SK-N-DZ (cell line): ENCODE measurements around the gene AQP12A.
"Not testable (repeated sequence)": the region's sequence is repeated elsewhere in the genome, so short reads cannot be mapped to it uniquely, and the experiment has no call there.

Experiments
- DNase-seq: peaks from one replicate; pipeline ENCODE4 v3.0.0-alpha.2; 2015; ENCODE audit warnings: low spot score

Gene AQP12A

GRCh38 chr2:240659883-240660282, 31.8 kb upstream of the AQP12A start:
- not testable (repeated sequence) for DNase-seq

GRCh38 chr2:240662681-240663080, 29.0 kb upstream of the AQP12A start:
- DNase-seq: no peak

DNA sequence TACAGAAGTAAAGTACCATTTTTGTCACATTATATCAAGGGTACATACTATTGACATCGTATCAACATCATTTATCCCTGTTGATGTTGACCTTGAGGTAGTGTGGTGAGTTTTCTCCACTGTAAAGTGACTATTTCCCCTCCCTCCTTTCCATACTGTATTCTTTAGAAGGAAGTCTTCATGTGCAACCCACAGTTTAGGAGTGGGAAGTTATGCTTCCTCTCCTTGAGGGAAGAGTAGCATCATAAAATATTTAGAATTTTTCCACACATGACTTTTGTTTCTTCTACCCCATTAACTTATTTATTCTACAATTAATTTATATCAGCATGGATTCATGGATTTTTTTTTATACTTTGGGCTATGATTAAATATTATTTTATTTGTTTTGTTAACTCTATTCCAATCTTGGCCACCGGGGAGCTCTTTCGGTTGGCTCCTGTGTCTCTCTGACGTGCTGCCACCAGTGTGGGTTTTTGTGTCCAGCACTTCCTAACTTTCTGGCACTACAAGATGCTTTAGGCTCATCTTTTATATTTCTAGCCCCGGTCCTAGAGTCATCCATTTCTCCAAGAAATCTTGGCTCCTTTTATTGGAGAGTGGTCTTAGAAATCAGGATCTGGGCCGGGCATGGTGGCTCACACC, 28.0 kb upstream of the AQP12A start:
- DNase-seq: no peak

DNA sequence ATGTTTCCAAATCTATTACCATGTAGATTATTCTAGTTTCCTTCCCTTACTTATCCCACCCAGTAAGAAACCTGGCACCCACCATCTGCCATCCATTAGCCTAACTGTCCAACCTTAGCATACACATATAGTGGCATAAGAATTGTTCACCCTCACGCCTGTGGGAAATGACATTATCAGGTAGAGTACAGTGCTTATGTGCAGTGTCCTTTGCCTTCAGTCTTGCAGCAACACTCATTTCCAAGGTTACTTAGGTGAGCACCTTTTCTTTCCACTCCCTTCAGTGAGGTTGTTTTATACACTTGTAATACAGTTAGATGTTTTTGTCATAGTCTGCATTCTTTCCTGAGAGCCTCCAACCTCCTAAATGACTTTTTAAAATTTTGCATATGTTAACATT, 27.0 kb upstream of the AQP12A start:
- DNase-seq: no peak

- DNase-seq: no peak
Observed at GRCh38 chr2:240670402-240670801, 21.3 kb upstream of the AQP12A start.

- DNase-seq: no peak
Observed at GRCh38 chr2:240670950-240671349, 20.7 kb upstream of the AQP12A start.

GRCh38 chr2:240672076-240672700, 19.5 kb upstream of the AQP12A start:
- DNase-seq: no peak

GRCh38 chr2:240672701-240673190, 18.9 kb upstream of the AQP12A start:
- no peak for DNase-seq

- DNase-seq: not testable (repeated sequence)
Observed at GRCh38 chr2:240674461-240675184, 17.0 kb upstream of the AQP12A start.

DNA sequence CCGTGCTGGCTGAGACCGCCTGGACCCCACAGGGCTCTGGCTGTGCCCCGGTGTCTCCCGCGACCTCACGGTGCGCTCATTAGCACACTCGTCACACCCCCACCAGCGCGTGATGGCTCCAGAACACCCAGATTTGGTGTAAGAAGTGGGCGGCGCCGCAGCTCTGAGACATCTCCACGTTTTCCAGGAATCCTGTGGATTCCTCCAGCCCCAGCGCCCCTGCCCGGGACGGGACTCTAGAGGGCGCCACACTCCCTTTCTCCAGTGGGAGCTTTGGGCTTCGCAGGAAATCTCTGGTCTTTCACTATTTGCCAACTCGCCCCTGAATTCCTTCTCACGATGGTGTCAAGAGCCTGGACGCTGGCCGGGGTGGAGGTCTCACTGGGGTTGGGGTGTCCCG, 16.3 kb upstream of the AQP12A start:
- not testable (repeated sequence) for DNase-seq

GRCh38 chr2:240678043-240678442, 13.6 kb upstream of the AQP12A start:
- DNase-seq: not testable (repeated sequence)

DNA sequence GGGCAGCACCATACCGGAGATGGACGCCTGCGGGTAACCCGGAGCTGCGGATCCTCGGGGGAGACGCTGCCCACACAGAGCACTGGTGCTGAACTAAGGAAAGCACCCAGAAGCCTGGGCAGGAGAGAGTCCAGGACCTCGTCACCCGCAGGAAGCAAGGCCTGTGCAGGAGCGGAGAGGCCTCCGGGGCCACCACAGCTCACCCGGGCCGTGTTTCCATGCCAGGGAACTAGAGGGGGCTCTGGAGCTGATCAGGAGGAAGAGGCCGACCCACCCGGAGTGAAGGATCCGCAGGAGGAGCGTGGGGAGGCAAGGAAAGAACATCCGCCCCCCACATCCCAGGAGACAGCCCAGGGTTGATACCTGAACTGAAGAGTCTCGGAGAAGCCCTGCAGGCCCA, 12.8 kb upstream of the AQP12A start:
- DNase-seq: not testable (repeated sequence)

DNA sequence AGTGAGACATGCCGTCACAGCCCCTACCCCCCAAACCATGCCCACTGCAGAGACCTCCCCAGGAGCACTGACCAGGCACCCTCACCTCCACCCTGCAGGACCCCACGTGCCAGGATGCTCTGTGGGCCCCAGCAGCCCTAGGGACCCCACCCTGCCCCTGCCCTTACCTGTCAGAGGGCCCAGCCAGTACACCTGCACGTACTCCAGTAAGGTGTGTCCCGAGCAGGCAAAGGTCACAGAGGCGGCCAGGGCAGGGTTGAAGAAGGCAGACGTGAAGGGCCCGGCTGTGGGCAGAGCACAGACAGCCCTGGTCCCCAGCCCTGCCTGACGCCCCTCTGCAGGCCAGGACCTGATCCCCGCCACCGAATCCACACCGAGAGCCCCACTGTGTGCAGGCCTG, 11.5 kb upstream of the AQP12A start:
- DNase-seq: not testable (repeated sequence)

- DNase-seq: not testable (repeated sequence)
Observed at GRCh38 chr2:240682431-240683224, 9.0 kb upstream of the AQP12A start, which contains the start of gene AQP12B. AQP12B (minus strand) TSS chr2:240682885; CDS start chr2:240682837, 48 bp downstream.

DNA sequence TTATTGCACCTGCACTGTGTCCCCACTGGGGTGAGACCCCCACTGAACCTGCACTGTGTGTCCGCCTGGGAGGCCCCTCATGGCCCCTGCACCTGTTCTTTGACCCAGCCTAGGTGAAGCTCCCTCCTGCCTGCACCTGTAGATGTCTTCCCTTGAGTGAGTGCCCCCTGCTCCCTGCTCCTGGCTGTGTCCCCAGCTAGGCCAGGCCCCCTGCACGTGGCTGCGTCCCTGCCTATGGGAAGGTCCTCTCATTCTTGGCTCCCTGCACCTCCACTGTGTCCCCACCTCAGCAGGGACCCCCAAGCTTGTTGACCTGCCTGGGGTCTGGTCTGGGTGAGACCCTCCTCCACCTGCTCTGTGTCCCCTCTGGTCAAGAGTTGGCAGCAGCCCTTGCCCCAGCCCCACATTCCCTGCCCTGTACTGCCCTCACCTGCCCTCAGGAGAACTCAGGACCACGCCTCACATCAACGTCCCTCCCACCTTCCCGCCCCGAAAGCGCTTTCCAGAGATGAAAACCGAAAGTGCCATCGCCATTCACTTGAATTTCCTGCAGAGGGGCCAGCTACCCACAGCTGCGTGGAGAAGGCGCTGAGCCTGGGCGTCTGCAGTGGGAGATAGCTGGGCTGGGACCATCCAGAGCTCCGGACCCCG, 8.2 kb upstream of the AQP12A start:
- not testable (repeated sequence) for DNase-seq

DNA sequence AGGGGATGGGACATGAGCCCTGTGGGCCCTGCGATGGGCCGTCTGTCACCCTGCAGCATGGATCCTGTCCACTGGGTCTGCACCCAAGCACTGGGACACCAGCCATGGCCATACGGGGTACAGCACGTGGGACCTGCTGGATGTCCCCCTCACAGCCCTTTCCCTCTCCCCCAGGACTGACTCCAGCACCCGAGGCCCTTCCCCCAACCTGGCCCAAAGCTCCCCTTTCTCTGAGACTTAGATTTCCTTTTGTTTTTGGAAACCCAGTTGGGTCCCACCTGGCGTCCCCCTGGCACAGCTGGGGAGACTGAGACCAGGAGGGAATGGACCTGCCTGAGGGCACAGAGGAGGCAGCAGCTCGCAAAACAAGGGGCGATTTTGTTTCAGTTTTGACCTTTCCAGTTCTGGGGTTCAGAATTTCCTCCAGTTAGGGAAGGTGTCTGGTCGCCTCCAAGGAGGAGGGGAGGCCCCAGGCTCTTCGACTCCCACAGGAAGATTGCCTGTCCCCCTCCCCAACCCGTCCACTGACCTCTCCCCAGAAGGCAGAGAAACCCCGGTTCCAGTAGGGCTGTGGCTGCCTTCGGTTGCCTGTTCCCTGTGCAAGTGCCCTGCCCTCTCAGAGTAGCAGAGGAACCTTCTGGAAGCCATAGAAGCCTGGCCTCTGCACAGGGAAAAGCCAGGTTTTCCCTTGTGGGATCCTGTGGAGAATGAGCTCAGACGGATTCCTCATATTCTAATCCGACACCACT, 7.5 kb upstream of the AQP12A start:
- not testable (repeated sequence) for DNase-seq

DNA sequence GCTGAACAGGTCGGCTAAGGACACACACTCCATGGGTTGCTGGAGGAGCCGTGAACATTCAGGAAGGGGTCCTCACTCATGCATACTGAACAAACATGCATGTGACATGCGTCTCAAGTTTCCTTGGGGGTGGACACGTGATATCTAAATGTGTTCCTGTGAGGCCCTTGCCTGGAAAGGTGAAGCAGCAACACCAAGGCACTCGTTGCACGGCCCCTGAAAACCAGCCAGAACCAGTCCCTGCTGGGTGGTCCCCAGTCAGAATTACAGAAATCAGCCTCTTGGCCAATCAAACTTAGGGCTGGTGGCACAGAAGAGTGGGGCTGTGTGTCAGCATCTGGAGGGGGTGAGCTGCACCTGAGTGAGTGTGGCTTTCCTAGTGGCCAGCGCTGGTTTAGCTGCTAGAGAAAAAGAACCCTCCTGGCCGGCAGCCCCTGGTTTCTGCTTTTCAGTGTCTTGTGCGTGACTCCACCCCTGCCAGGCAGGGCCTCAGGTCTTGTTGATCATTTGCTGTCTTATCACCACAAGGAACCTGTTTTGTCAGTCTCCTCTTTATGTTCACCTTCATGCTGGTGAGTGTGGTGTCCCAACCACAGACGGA, 5.8 kb upstream of the AQP12A start:
- no peak for DNase-seq

GRCh38 chr2:240686460-240686859, 5.2 kb upstream of the AQP12A start:
- no peak for DNase-seq

DNA sequence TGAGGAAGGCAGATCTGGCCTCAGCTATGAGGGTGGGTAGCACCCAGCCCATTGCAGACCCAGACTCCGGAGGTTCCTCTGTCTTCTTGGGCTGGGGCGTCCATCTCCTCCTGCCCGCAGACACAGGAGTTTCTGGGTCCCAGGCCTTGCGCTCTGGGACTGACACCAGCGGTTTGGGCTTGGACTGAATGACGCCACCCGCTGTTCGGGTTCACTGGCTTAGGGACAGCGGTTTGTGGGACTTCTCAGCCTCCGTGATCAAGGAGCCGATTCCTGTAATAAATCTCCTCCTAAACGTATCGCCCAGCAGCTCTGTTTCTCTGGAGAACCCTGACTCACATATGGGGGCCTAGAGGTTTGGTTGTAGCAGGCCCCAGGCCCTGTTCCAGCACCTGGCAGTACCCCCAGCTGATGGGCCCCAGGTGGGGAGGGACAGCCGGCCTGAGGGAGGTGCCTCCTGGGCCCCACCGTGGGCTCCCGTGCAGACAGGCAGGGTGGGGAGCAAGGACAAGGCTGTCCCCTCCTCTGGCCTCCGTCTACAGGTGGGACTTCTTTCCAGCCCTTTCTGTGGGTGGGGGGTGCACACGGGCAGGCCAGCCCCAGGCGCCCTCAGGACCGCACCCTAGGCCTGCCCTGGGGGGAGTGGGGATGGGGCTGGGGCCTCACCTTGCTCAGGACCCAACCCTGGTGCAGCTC, 4.5 kb upstream of the AQP12A start:
- DNase-seq: no peak
